ENCODE results near the gene CBY3. TPM values are rescaled to one million over a fixed set of nuclear protein-coding genes. Genes with fewer than 3 reads are reported as not detected.

CBY3 gene
- total and polyA plus RNA-seq, 2 of the 4 experiments (the other 2 are of a cell fraction), result 0.18 TPM; not detected in 1

DNA sequence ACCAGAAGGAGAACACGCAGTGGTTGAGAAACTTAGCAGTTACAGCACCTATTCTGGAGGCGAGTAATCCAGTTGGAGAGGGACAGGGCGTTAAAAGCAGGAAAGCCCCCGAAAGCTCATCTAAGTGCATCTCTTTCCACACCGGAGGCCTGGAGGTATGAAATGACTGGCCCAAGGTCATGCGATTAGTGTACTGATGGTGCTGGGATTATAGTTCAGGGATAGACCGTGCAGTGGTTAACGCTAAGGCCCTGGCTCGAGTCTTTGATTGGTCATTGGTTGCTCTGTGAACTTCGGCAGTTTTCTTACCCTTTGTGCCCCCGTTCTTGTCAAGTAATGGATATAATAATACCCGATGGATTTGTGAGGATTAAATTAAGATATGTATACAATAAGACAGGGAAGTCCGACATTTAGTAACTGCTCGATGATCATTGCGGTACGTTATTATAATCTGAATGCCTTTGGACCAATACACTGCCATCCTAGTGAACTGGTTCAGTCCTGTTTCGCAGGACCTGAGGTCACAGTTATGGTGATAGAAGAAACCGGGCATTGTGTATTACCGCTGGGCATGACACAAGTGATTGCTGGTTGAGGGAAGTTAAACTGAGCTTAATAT is 18.9 kb upstream of the CBY3 start:
- POLR2A ChIA-PET (ENCODE audit: unreplicated experiment), result interaction anchor here (0.6 kb wide), 1 partner anchor 16 kb away, joined by 3 read pairs; no protein-coding TSS in a partner anchor
- peak; percentile 36 for DNase-seq

More for the DNA sequence above, 18.9 kb upstream of the CBY3 start:
- Histone ChIP-seq H3K36me3 (ENCODE audit: control insufficient read depth, insufficient read depth, low read length) (peaks cover 20% of the 10 kb centered on the region), H3K27me3 (ENCODE audit: control insufficient read depth, insufficient read depth, low read length) (no peaks in the 10 kb centered on the region), H3K4me2 (ENCODE audit: low read depth, low read length) (peak overlapping the region; percentile 93), H2BK15ac (ENCODE audit: low read depth, low read length) (no peak overlapping the region), H4K91ac (ENCODE audit: insufficient read depth, low read depth, low read length) (peak overlapping the region; percentile 34; the same call in 1 of the 2 replicates), H2AK5ac (ENCODE audit: low read depth, low read length) (peak overlapping the region; percentile 55), H2BK5ac (ENCODE audit: low read depth, low read length, poor library complexity, severe bottlenecking) (peak overlapping the region; percentile 75), H3K23ac (ENCODE audit: low read depth, low read length) (peak overlapping the region; percentile 91; the same call in 1 of the 2 replicates), H3K9ac (ENCODE audit: low read depth, low read length) (peak overlapping the region; percentile 86), H3K4me1 (ENCODE audit: control insufficient read depth, insufficient read depth, low read length) (peaks cover 2% of the 10 kb centered on the region; the same call in 1 of the 2 replicates), H2BK20ac (ENCODE audit: low read depth, low read length) (no peak overlapping the region), H3K79me1 (ENCODE audit: low read depth in 1 of 2, low read length in 2 of 2) (peaks cover 16 to 33% of the 10 kb centered on the region in 2 experiments), H4K20me1 (ENCODE audit: insufficient read depth, low read length) (peaks cover 47% of the 10 kb centered on the region), H3K4ac (ENCODE audit: low read depth, low read length) (peak overlapping the region; percentile 88), H2BK120ac (ENCODE audit: low read depth, low read length) (no peak overlapping the region), H3K9me1 (ENCODE audit: insufficient read depth, low read length) (peaks cover 4% of the 10 kb centered on the region; the same call in 1 of the 2 replicates), H2AK9ac (replicated peaks; ENCODE audit: low read depth, low read length, poor library complexity) (peak overlapping the region; percentile 99), H3K14ac (replicated peaks; ENCODE audit: low read depth, low read length) (peak overlapping the region; percentile 75), H4K5ac (ENCODE audit: low read depth, low read length) (peak overlapping the region; percentile 51), H3K18ac (ENCODE audit: low read depth, low read length) (peak overlapping the region; percentile 30; the same call in 1 of the 2 replicates), H4K8ac (ENCODE audit: low read depth in 2 of 2, low read length in 2 of 2) (peak overlapping the region; percentile 20 to 68; a peak in 2 of 4 replicates), H3K4me3 (ENCODE audit: insufficient read depth, low read depth, low read length) (peak overlapping the region; percentile 86), H3K56ac (ENCODE audit: extremely low read depth, insufficient read depth, low read length) (peak overlapping the region; percentile 67), H3K27ac (ENCODE audit: insufficient read depth, low read length) (peak overlapping the region; percentile 94), H3K9me3 (ENCODE audit: control insufficient read depth, insufficient read depth, low read length) (no peaks in the 10 kb centered on the region), H2AFZ (replicated peaks; ENCODE audit: low read length, poor library complexity) (no peak overlapping the region)
- CTCF ChIA-PET, result no interaction called here
- in situ Hi-C loops (cut with MboI; ENCODE audit: low sequenced_read_pairs) (no loop called here), dilution Hi-C loops (cut with HindIII; ENCODE audit: low sequenced_read_pairs, unreplicated experiment) (no loop called here), intact Hi-C loops (cut with micrococcal nuclease) (loop anchor here (5.0 kb wide), 2 partner anchors 33 to 77 kb away; partner anchors contain the start of genes HNRNPH1 and MAML1)
- WGBS, 2 experiments (ENCODE audit: extremely low coverage in 2 of 2, insufficient read length in 1 of 2), result 6% methylated on average over 3 of the region's 19 CpGs; no CpG with 5 or more reads in 1 of the 2 experiments
- BruUV-seq (replicated peaks), result no TSS peak
- ATAC-seq (ENCODE audit: low read depth), result no peak
- TF ChIP-seq POLR2A (IDR thresholded peaks at IDR 0.05; ENCODE audit: low read depth, low read length), result peak; percentile 27; the same call in 1 of the 2 replicates
- TF ChIP-seq MAZ (IDR thresholded peaks at IDR 0.05; ENCODE audit: borderline replicate concordance, low read depth, low read length), result no peak
